Measurements from ENCODE around the gene RFXAP.

DNA sequence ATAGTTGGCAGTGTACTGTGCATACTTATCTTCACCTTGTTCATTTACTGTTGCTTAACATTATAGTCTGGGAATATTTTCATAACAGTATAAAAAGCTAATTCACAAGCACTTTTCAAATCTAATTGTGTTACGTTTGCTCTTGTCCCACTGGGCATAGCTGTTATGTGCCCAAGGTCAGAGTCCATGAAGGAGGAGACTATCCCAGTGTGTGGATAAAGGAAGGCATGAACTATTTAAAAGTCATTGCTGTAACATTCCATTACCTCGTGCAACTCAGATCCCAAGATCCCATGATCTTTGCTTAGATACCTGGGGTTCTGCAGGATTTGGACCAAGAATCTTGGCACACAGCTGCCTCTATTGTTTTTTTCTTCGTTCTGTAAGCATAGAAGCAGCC lies 35.1 kb upstream of the RFXAP start:
- TF ChIP-seq, protein P1, sequence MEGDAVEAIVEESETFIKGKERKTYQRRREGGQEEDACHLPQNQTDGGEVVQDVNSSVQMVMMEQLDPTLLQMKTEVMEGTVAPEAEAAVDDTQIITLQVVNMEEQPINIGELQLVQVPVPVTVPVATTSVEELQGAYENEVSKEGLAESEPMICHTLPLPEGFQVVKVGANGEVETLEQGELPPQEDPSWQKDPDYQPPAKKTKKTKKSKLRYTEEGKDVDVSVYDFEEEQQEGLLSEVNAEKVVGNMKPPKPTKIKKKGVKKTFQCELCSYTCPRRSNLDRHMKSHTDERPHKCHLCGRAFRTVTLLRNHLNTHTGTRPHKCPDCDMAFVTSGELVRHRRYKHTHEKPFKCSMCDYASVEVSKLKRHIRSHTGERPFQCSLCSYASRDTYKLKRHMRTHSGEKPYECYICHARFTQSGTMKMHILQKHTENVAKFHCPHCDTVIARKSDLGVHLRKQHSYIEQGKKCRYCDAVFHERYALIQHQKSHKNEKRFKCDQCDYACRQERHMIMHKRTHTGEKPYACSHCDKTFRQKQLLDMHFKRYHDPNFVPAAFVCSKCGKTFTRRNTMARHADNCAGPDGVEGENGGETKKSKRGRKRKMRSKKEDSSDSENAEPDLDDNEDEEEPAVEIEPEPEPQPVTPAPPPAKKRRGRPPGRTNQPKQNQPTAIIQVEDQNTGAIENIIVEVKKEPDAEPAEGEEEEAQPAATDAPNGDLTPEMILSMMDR (IDR thresholded peaks at IDR 0.05; ENCODE audit: low read depth, low read length, poor library complexity, severe bottlenecking) = no peak
- no peak for TF ChIP-seq EZH2phosphoT487 (IDR thresholded peaks at IDR 0.05; ENCODE audit: borderline replicate concordance, low read length)
